NB4 (cell line): ENCODE data around the gene PDHA2.
"Not testable (repeated sequence)": the region's sequence is repeated elsewhere in the genome, so short reads cannot be mapped to it uniquely, and the experiment has no call there.

Experiments used
- CTCF ChIP-seq: IDR thresholded peaks from one replicate; pipeline ENCODE4 v1.5.1; 2012; ENCODE audit warnings: low read depth, low read length
- POLR2A ChIP-seq: IDR thresholded peaks from 2 replicates; pipeline ENCODE4 v1.6.1; 2011; ENCODE audit warnings: mild to moderate bottlenecking; ENCODE audit not compliant: insufficient read length; ENCODE audit errors: extremely low read depth

DNA sequence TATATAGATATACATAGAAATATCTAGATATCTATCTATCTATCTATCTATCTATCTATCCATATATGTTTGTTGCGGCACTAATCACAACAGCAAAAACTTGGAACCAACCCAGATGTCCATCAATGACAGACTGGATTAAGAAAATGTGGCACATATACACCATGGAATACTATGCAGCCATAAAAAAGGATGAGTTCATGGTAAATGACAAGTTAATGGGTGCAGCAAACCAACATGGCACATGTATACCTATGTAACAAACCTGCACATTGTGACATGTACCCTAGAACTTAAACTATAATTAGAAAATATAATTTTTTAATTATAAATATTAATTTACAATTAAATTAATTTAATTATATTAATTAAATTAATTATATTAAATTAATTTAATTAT, 29.5 kb downstream of the PDHA2 start:
- TF ChIP-seq POLR2A, CTCF: not testable (repeated sequence)
